Neural crest cell (in vitro differentiated cells): ENCODE data around the gene MDH2. TPM values are rescaled to one million over a fixed set of nuclear protein-coding genes. Genes with fewer than 3 reads are reported as not detected.
A peak's percentile ranks its signal among the peaks of the same experiment; 100 is the strongest.

Source experiments
- DNase-seq: peaks from one replicate; pipeline ENCODE4 v3.0.0; 2021; ENCODE audit warnings: low read depth, mixed read lengths, low spot score
- H3K27ac Mint-ChIP-seq: one replicate; pipeline ENCODE4 v1.8.0; 2021; ENCODE audit warnings: mild to moderate bottlenecking, mixed read lengths; ENCODE audit not compliant: unreplicated experiment
- H3K27me3 Mint-ChIP-seq: 2 replicates; pipeline ENCODE4 v1.8.0; 2021; ENCODE audit warnings: low read depth, mild to moderate bottlenecking, mixed read lengths
- H3K36me3 Mint-ChIP-seq: 2 replicates; pipeline ENCODE4 v1.8.0; 2021; ENCODE audit warnings: low read depth, mild to moderate bottlenecking, mixed read lengths
- H3K4me1 Mint-ChIP-seq: 2 replicates; pipeline ENCODE4 v1.8.0; 2021; ENCODE audit warnings: mixed read lengths
- H3K4me3 Mint-ChIP-seq: one replicate; pipeline ENCODE4 v1.8.0; 2021; ENCODE audit warnings: mild to moderate bottlenecking, mixed read lengths
- H3K9me3 Mint-ChIP-seq: 2 replicates; pipeline ENCODE4 v1.8.0; 2021; ENCODE audit warnings: mixed read lengths
- total RNA-seq: library from RNA; stranded (reverse); gene quantifications from 2 replicates; pipeline ENCODE4 v1.2.1, GENCODE V29; 2021
- TF ChIP-seq, protein P1 (sequence below): fragments of 200-600 bp; sonication (generic); conservative IDR thresholded peaks from 2 replicates; pipeline ENCODE4 v1.5.0; 2021; ENCODE audit warnings: antibody characterized with exemption, mild to moderate bottlenecking

MDH2 gene
- total RNA-seq, 1 donor from 2014 or later, result 169 TPM

DNA sequence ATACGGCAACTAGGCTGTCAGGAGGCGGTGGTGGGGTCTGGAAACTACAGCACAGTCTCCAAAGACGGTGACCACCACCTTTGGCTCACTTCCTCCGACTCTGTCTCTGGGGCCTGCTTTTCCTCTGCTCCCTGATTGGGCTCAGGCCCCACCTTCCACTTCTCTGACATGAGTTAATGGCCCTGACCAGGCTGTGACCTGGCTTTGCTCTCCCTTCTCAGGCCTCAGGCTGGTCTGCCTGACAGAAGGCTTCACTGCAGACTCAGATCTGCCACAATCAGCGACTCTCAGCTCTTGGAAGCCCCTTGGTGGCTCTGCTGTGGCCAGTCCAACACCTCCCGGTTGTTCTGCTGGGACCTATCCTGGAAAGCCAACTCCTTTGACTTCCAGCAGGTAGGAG lies 7.8 kb upstream of the MDH2 start:
- H3K4me1 Mint-ChIP-seq, result no peaks in the 10 kb centered on the region
- no peaks in the 10 kb centered on the region for H3K9me3 Mint-ChIP-seq
- H3K36me3 Mint-ChIP-seq, result peaks cover 2% of the 10 kb centered on the region
- DNase-seq, result no peak
- H3K27me3 Mint-ChIP-seq, result no peaks in the 10 kb centered on the region
- no peak overlapping the region for H3K27ac Mint-ChIP-seq
- TF ChIP-seq, protein P1, sequence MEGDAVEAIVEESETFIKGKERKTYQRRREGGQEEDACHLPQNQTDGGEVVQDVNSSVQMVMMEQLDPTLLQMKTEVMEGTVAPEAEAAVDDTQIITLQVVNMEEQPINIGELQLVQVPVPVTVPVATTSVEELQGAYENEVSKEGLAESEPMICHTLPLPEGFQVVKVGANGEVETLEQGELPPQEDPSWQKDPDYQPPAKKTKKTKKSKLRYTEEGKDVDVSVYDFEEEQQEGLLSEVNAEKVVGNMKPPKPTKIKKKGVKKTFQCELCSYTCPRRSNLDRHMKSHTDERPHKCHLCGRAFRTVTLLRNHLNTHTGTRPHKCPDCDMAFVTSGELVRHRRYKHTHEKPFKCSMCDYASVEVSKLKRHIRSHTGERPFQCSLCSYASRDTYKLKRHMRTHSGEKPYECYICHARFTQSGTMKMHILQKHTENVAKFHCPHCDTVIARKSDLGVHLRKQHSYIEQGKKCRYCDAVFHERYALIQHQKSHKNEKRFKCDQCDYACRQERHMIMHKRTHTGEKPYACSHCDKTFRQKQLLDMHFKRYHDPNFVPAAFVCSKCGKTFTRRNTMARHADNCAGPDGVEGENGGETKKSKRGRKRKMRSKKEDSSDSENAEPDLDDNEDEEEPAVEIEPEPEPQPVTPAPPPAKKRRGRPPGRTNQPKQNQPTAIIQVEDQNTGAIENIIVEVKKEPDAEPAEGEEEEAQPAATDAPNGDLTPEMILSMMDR, result no peak
- H3K4me3 Mint-ChIP-seq, result no peak overlapping the region

DNA sequence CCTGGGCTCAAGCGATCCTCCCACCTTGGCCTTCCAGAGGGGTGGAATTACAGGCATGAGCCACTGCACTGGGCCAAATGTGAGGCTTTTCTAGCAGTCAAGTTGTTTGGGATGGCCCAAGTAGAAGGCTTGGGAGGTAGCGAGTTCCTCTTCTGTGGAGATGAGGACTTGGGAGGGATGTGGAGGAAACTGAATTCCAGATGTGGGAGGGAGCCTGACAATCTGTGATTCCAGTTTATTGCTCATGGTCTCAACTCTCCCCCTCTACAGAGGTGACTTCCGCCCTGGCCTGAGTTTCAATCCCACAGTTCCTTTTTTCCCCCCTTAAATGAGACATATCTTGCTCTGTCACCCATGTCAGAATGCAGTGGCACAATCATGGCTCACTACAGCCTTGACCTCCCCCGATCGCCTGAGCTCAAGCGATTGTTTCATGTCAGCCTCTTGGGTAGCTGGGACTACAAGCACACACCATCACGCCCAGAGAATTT lies 3.5 kb upstream of the MDH2 start:
- no peaks in the 10 kb centered on the region for H3K27me3 Mint-ChIP-seq
- TF ChIP-seq, protein P1, result no peak
- H3K27ac Mint-ChIP-seq, result peak overlapping the region; percentile 30
- peaks cover 5% of the 10 kb centered on the region for H3K36me3 Mint-ChIP-seq
- no peak for DNase-seq
- peak overlapping the region; percentile 62 for H3K4me3 Mint-ChIP-seq
- H3K9me3 Mint-ChIP-seq, result no peaks in the 10 kb centered on the region
- H3K4me1 Mint-ChIP-seq, result peaks cover 14% of the 10 kb centered on the region

DNA sequence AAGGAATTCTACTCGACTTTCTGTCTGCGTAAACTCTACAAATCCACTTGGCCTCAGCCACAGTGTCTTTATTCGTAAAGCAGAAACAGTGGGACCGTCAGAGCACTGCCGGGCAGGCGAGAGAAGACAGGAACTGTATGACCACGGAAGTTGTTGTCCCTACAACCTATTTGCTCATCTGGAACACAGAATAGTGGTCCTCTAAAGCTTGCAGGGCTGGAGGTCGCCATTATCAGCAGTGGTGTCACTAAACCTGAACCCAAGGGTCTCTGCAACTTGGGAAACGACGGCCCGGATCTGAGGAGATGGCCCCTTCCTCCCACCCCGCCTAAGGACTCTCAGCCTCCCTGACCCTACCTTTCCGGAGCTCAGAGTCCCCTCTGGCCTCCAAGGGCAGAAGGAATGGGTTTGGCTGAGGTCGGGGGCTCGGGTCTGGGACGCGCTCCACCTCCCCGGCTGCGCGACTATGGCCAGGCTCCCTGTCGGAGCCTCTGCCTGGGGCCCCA lies 548 bp upstream of the MDH2 start:
- Mint-ChIP-seq H3K27me3 (no peaks in the 10 kb centered on the region), H3K27ac (peak overlapping the region; percentile 99), H3K9me3 (no peaks in the 10 kb centered on the region), H3K4me3 (peak overlapping the region; percentile 99), H3K4me1 (peaks cover 22% of the 10 kb centered on the region), H3K36me3 (peaks cover 8% of the 10 kb centered on the region)
- TF ChIP-seq, protein P1, result no peak
- DNase-seq, result no peak

DNA sequence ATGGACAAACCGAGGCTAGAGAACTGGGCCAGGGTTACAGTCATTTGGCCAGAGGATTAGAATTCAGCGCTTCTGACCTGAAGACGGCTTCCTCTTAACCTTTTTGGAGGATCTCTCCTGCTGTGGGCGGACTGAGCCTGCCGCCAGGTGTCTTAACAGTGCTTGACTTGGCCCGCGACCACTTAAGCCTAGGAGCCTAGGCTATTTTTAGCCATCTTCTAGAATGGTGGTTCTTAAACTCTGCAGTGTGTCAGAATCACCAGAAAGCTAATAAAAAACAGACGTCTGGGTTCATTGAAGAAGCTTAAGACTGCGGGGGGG lies 722 bp downstream of the MDH2 start:
- H3K27me3 Mint-ChIP-seq, result no peaks in the 10 kb centered on the region
- DNase-seq, result no peak
- H3K27ac Mint-ChIP-seq, result peak overlapping the region; percentile 94
- TF ChIP-seq, protein P1, result no peak
- H3K9me3 Mint-ChIP-seq, result no peaks in the 10 kb centered on the region
- peak overlapping the region; percentile 99 for H3K4me3 Mint-ChIP-seq
- peaks cover 8% of the 10 kb centered on the region for H3K36me3 Mint-ChIP-seq
- H3K4me1 Mint-ChIP-seq, result peaks cover 22% of the 10 kb centered on the region

DNA sequence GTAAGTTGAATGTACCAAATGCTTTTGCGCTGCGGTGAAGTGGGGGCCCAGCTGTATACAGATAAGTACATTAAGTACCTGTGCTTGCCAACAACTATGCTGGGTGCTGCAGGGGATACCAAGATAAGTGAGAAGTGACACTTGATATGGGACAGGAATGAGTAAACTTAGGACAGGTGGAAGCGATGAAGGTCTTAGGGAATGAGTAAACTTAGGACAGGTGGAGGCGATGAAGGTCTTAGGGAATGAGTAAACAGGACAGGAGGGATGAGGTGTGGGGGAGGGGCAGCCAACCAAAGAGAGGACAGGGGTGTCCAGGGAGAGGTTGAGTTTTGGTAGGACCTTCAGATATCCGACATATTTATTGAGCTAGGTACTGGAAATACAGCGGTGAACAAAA lies 1.4 kb downstream of the MDH2 start:
- Mint-ChIP-seq H3K4me3 (peak overlapping the region; percentile 99), H3K4me1 (peaks cover 22% of the 10 kb centered on the region), H3K27me3 (no peaks in the 10 kb centered on the region), H3K36me3 (peaks cover 8% of the 10 kb centered on the region), H3K9me3 (no peaks in the 10 kb centered on the region), H3K27ac (no peak overlapping the region)
- TF ChIP-seq, protein P1, result no peak
- no peak for DNase-seq
